NCI-H446 (cell line): ENCODE data around the gene SETD2.

Experiments used
- DNase-seq, 2 experiments: peaks; one replicate each; lab custom pipeline; 2025; lab: John Stamatoyannopoulos, UW

The SETD2 gene

GRCh38 chr3:46998121-46998851 is 165.6 kb downstream of the SETD2 start:
- no peak for DNase-seq

GRCh38 chr3:46997453-46998091 is 166.3 kb downstream of the SETD2 start:
- no peak for DNase-seq

GRCh38 chr3:46996689-46997452 is 167.0 kb downstream of the SETD2 start:
- no peak for DNase-seq

- DNase-seq = no peak
These were observed 167.9 kb downstream of the SETD2 start for GRCh38 chr3:46995901-46996562.

GRCh38 chr3:46994801-46995731 is 168.8 kb downstream of the SETD2 start:
- no peak for DNase-seq

- DNase-seq = no peak
These were observed 169.9 kb downstream of the SETD2 start for GRCh38 chr3:46993986-46994385.

- no peak for DNase-seq
These were observed 170.6 kb downstream of the SETD2 start for GRCh38 chr3:46993292-46993691.

- no peak for DNase-seq
These were observed 171.7 kb downstream of the SETD2 start for GRCh38 chr3:46992231-46992630.

GRCh38 chr3:46991406-46992165 is 172.3 kb downstream of the SETD2 start:
- DNase-seq = no peak

- DNase-seq = no peak
These were observed 173.1 kb downstream of the SETD2 start for GRCh38 chr3:46990573-46991374.

GRCh38 chr3:46989146-46989810 is 174.6 kb downstream of the SETD2 start:
- no peak for DNase-seq

- DNase-seq = no peak
These were observed 175.3 kb downstream of the SETD2 start for GRCh38 chr3:46988616-46989015.

GRCh38 chr3:46987743-46988401 is 176.0 kb downstream of the SETD2 start:
- no peak for DNase-seq

GRCh38 chr3:46987319-46987742 is 176.6 kb downstream of the SETD2 start:
- DNase-seq = no peak

GRCh38 chr3:46986782-46987310 is 177.1 kb downstream of the SETD2 start:
- DNase-seq = no peak

GRCh38 chr3:46986055-46986730 is 177.7 kb downstream of the SETD2 start:
- DNase-seq = no peak

GRCh38 chr3:46985588-46985987 is 178.3 kb downstream of the SETD2 start:
- no peak for DNase-seq
